ENCODE data around the gene HIGD1A.

DNA sequence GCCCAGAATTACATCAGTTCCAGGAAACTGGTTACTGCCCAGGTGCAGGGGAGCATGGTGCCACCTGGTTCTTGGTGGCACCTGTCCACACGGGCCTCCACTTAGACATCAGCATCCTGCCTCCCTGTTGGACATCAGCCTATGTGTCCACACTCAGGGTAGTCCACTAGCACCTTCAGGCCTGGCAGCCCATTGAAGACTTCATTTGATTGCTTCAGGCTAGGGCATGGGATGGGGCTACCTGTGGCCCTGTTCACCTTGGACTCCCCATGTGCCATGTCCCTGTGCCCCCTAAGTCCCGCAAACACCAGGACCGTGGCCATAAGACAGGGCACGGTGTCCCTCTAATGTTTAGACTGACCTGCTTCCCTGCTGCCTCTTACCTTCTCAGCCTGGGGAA is 40.5 kb upstream of the HIGD1A start:
- TF ChIP-seq EZH2 (IDR thresholded peaks at IDR 0.05), result no peak
- no peak for TF ChIP-seq POLR2AphosphoS5 (IDR thresholded peaks at IDR 0.05; ENCODE audit: borderline replicate concordance, low read depth, low read length)
- no peak for TF ChIP-seq FOXP2 (optimal IDR thresholded peaks at IDR 0.05; ENCODE audit: control extremely low read depth, extremely low read length, insufficient read depth)

Measured in SK-N-MC (cell line).